Measurements from ENCODE around the gene KIF18A. TPM values are rescaled to one million over a fixed set of nuclear protein-coding genes. Genes with fewer than 3 reads are reported as not detected.
"Not testable (repeated sequence)": the region's sequence is repeated elsewhere in the genome, so short reads cannot be mapped to it uniquely, and the experiment has no call there.

Gene KIF18A
- polyA plus RNA-seq (ENCODE audit: insufficient read length in 3 of 3), result 10 to 100 TPM; 10.9 to 13.0 (median 12.9) TPM

- DNase-seq (ENCODE audit: low read depth in 3 of 3, low spot score in 2 of 3), result peak; percentile 91 to 97 (median 95)
Observed at GRCh38 chr11:28107750-28108618, at the start of gene KIF18A, which contains the start of gene METTL15. KIF18A (minus strand) TSS chr11:28108156; CDS start chr11:28097947, 10,209 bp downstream. METTL15 (plus strand) TSS chr11:28108388; CDS start chr11:28113335, 4,947 bp downstream.

DNA sequence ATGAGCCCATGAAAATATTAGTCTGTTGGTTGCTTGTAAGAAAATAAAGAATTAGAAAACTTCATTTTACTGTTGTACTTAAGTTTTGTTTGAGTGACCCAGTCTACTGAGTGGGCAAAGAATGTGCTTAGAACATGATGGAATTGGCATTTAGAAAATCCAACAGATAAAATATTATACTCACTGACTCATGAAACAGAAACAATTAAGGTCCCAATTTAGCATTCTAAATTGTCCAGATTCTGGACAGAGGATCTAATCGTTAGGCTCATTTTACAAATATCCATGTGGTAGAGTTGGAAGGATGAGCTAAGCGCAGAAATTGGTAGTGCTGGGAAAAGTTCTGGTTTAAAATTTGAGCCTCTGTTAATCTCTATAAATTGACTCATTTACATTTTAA is 45.6 kb upstream of the KIF18A start:
- DNase-seq (ENCODE audit: low read depth in 3 of 3, low spot score in 2 of 3), result no peak

GRCh38 chr11:28152743-28153142 is 44.8 kb upstream of the KIF18A start:
- no peak for DNase-seq (ENCODE audit: low read depth in 3 of 3, low spot score in 2 of 3)

GRCh38 chr11:28146123-28146751 is 38.3 kb upstream of the KIF18A start:
- DNase-seq (ENCODE audit: low read depth in 3 of 3, low spot score in 2 of 3), result no peak

- no peak for DNase-seq (ENCODE audit: low read depth in 3 of 3, low spot score in 2 of 3)
Observed at GRCh38 chr11:28144808-28145207, 36.9 kb upstream of the KIF18A start.

- no peak for DNase-seq (ENCODE audit: low read depth in 3 of 3, low spot score in 2 of 3)
Observed at GRCh38 chr11:28142724-28143123, 34.8 kb upstream of the KIF18A start.

GRCh38 chr11:28140689-28141455 is 32.9 kb upstream of the KIF18A start:
- no peak for DNase-seq (ENCODE audit: low read depth in 3 of 3, low spot score in 2 of 3)

DNA sequence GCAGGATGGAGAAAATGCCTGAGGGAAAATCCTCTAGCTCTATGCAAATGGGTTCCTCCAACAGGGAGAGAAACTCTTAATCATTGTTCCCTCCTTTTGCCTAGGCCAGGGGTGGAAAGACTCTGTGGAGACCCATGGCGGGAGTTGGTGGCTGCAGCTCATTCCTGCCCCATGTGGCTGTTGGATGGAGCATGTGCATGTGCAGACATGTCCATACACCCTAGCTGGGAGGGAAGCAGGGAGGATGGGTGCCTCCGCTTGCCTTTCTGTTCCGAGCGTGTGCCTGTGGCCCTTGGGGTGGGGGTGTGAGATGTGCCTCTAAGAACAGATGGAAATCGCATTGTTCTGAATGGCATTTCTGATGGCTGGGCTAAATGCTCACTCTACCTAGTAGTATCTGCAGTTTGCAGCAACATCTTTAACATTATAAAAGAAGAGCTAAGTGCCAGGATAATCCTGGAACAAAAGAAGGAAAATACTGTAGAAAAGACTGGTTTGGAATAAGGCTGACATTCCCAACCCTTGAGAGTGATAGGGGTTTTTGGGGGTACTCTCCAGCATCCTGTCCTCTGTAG is 32.0 kb upstream of the KIF18A start:
- no peak for DNase-seq (ENCODE audit: low read depth in 3 of 3, low spot score in 2 of 3)

DNA sequence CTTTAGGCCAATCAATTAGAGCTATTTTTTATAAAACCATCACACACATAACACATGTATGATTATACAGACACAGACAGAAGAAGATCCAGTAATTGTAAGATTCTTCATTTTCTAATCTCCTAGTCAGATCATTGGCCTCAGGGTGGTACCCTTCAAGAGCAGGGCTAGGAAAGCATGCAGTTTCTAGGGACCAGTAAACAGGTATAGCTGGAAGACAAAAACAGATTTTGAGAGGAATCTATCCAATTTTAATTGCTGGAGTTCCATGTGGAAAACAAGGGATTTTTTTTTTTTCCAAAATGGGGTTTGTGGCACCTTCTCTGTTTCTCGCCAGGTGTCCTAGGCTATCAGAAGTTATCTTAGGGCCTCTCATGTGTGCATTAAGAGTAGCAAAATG is 29.9 kb upstream of the KIF18A start:
- no peak for DNase-seq (ENCODE audit: low read depth in 3 of 3, low spot score in 2 of 3)

DNA sequence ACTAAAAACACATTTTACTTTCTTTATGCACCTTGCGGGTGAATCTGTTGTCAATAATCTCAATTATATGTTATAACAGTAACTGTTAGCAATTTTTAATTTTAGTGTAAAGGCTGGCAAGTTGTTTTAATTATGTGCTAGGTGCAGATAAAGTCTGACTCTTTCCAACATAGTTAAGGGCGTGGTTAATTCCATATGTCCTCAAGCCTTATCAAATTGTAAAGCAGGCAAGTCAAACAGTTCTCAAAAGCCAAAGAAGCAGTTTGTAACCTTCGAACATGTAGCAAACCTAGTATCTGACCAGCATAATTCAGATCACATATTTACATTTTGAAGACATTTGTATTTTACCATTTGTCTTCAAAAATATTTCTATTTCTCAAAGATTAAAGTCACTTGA is 29.4 kb upstream of the KIF18A start:
- DNase-seq (ENCODE audit: low read depth in 3 of 3, low spot score in 2 of 3), result no peak

DNA sequence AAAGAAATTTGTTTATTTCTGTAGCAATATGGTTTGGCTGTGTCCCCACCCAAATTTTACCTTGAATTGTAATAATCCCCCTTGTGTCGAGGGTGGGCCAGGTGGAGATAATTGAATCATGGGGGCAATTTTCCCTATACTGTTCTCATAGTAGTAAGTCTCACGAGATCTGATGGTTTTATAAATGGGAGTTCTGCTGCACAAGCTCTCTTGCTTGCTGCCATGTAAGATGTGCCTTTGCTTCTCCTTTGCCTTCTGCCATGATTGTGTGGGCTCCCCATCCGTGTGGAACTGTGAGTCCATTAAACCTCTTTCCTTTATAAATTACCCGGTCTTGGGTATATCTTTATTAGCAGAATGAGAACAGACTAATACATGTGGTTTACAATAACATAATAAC is 28.2 kb upstream of the KIF18A start:
- DNase-seq (ENCODE audit: low read depth in 3 of 3, low spot score in 2 of 3), result not testable (repeated sequence)

- no peak for DNase-seq (ENCODE audit: low read depth in 3 of 3, low spot score in 2 of 3)
Observed at GRCh38 chr11:28133146-28133545, 25.2 kb upstream of the KIF18A start.

- no peak for DNase-seq (ENCODE audit: low read depth in 3 of 3, low spot score in 2 of 3)
Observed at GRCh38 chr11:28132548-28132947, 24.6 kb upstream of the KIF18A start.

- no peak for DNase-seq (ENCODE audit: low read depth in 3 of 3, low spot score in 2 of 3)
Observed at GRCh38 chr11:28123151-28123581, 15.2 kb upstream of the KIF18A start.

DNA sequence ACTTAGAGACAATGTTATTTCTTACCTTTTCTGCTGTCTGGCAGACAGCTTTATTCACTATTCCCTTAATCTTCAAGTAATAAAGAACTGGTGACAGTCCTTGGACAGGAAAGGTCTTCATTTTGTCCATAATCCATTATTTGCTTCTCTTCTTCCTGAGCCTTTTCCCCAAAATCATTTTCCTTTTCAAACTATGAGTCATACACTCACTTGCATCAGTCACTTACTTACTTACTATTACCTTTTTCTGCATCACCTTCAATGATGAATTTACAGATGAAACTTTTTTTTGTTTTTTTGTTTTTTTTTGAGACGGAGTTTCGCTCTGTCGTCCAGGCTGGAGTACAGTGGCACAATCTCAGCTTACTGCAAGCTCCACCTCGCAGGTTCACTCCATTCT is 9.8 kb upstream of the KIF18A start:
- no peak for DNase-seq (ENCODE audit: low read depth in 3 of 3, low spot score in 2 of 3)

DNA sequence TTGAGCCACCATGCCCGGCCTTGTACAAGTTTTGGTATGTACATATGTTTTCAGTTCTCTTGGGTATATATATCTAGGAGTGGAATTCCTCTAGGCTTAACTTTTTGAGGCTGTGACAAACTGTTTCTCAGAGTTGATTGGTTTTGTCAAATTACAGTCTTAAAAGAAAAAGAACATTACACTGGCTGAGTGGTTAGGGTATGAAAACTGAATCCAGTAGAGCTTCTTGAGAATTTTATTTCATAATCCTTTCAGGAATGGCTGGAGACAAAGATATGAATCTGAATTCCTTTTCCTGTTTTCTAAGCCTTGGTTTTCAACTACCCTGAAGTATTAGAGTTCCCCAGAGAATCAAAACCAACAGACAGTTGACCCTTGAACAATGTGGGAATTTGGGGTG is 6.8 kb upstream of the KIF18A start:
- no peak for DNase-seq (ENCODE audit: low read depth in 3 of 3, low spot score in 2 of 3)

DNA sequence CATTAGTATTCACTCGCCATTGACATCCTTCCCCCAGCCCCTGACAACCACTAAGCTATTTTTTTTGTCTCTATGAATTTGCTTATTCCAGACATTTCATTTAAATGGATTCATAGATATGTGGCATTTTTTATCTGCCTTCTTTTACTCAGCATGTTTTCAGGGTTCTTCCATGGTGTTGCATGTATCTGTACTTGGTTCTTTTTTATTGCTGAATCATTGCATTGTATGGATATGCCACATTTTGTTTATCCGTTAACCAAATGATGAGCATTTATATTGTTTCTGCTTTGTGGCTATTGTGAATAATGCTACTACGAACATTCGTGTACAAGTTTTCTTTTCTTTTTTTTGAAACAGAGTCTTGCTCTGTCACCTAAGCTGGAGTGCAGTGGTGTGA is 6.2 kb upstream of the KIF18A start:
- DNase-seq (ENCODE audit: low read depth in 3 of 3, low spot score in 2 of 3), result no peak

DNA sequence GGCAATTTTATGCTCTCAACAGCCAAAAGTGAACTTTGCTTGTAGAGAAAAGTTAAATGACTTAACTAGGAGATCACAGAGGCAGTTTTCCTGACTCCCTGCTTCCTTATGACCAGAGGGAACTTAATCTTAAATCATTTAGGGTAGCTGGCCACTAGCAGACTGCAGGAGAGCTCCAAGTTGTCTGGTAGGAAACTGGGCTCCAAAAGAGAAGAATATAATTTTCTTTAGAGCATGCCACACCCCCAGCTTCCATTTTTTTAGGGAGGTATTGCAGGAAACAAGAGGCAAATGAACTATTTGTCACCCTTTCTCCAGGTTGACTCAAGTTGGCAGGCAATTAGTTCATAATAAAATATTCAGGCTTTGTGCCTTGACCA is 2.9 kb upstream of the KIF18A start:
- DNase-seq (ENCODE audit: low read depth in 3 of 3, low spot score in 2 of 3), result no peak

DNA sequence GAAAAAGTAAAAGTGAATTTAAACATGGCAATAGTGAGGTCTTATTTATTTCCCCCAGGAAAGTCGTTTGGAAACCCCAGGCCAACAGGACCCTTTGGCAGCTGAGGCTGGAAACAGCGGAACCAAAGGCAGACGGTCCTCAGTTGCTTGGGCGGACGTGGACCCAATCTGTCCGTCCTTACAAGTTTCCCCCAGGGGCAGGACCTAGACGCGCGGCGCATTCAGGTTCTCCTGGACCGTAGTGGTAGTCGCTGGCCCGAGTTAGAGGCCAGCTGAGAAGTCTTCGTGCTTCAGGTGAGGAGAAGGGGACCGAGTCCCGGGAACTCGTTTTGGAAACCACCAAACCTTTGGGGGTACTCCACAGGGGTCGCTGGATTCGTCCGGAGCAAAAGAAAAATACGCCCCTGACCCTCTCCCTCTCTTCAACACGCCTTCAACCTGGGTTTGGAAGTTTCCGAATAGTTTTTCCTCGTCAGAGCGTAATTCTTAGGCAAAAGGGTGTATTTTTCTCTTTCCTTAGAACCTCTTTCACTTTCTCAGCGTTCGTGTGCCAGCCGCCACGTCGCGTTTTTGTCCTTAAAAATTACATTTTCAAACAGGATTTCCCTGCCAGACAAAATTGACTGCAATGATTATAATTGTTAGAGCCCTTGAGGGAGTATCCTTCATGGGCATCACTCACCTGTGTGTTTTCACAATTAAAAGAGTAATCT is 2.3 kb upstream of the KIF18A start:
- peak in 1 of 3 donors; percentile 44 for DNase-seq (ENCODE audit: low read depth in 3 of 3, low spot score in 2 of 3)

GRCh38 chr11:28108958-28109357 is 1.0 kb upstream of the KIF18A start:
- no peak for DNase-seq (ENCODE audit: low read depth in 3 of 3, low spot score in 2 of 3)
